Neural cell (in vitro differentiated cells): ENCODE data around the gene TFB1M.

ENCODE experiments used
- CTCF ChIP-seq: fragments of 450-650 bp; IDR thresholded peaks from 2 replicates; pipeline ENCODE4 v1.5.1; 2014; ENCODE audit warnings: antibody characterized with exemption, mild to moderate bottlenecking, moderate library complexity; ENCODE audit not compliant: poor library complexity, severe bottlenecking
- EP300 ChIP-seq: fragments of 450-650 bp; conservative IDR thresholded peaks from 2 replicates; pipeline ENCODE4 v1.6.1; 2014; ENCODE audit warnings: antibody characterized with exemption, mild to moderate bottlenecking, moderate library complexity; ENCODE audit not compliant: poor library complexity, severe bottlenecking
- EZH2 ChIP-seq: fragments of 200-600, 300-800 bp; shearing (Covaris generic), sonication (generic); IDR thresholded peaks from 2 replicates; pipeline ENCODE4 v1.6.1; 2014; ENCODE audit warnings: antibody characterized with exemption, low read length, borderline replicate concordance, mild to moderate bottlenecking; ENCODE audit not compliant: insufficient read depth, poor library complexity, severe bottlenecking
- MXI1 ChIP-seq: fragments of 450-650 bp; conservative IDR thresholded peaks from 2 replicates; pipeline ENCODE4 v1.6.1; 2014; ENCODE audit warnings: antibody characterized with exemption, mild to moderate bottlenecking; ENCODE audit not compliant: poor library complexity, severe bottlenecking
- TAF1 ChIP-seq: IDR thresholded peaks from 2 replicates; pipeline ENCODE4 v1.6.1; 2012; ENCODE audit warnings: low read depth

GRCh38 chr6:155227046-155227445, 87.2 kb downstream of the TFB1M start:
- TF ChIP-seq CTCF (no peak), MXI1 (no peak), EP300 (no peak), EZH2 (no peak), TAF1 (no peak)
